Natural killer cell (primary cell): ENCODE data around the gene ATP5F1D. TPM values are rescaled to one million over a fixed set of nuclear protein-coding genes. Genes with fewer than 3 reads are reported as not detected.

Source experiments
- ATAC-seq, 3 donors: fragments of 150-1000 bp in 2 of 3; fragments of 200-7000 bp in 1 of 3; cut with Tn5 transposase; 1 replicate in 1 of 3; 2 replicates in 2 of 3; pipeline ENCODE4 v1.10.0; 2021; ENCODE audit warnings: mild to moderate bottlenecking in 2 of 3, moderate library complexity in 2 of 3
- DNase-seq, 2 donors: peaks; one replicate each; pipeline versions ENCODE4 v3.0.0 to v3.0.0-alpha.2; 2013 to 2021; ENCODE audit warnings: mixed read lengths in 1 of 2
- H3K27ac ChIP-seq: one replicate; pipeline ENCODE4 v1.5.1; 2013; ENCODE audit warnings: mild to moderate bottlenecking, low read length
- H3K27me3 ChIP-seq: one replicate; pipeline ENCODE4 v1.6.1; 2013; ENCODE audit warnings: low read length; ENCODE audit not compliant: control insufficient read depth, insufficient read depth
- H3K36me3 ChIP-seq: one replicate; pipeline ENCODE4 v1.6.1; 2013; ENCODE audit warnings: low read length; ENCODE audit not compliant: control insufficient read depth, insufficient read depth
- H3K4me1 ChIP-seq: one replicate; pipeline ENCODE4 v1.6.1; 2013; ENCODE audit warnings: low read length; ENCODE audit not compliant: control insufficient read depth, insufficient read depth
- H3K4me3 ChIP-seq: one replicate; pipeline ENCODE4 v1.5.1; 2013; ENCODE audit warnings: low read length
- H3K9me3 ChIP-seq: one replicate; pipeline ENCODE4 v1.6.1; 2013; ENCODE audit warnings: low read length; ENCODE audit not compliant: control insufficient read depth, insufficient read depth
- H3K27ac Mint-ChIP-seq, 2 donors: one replicate each; pipeline ENCODE4 v1.8.0; 2022; ENCODE audit warnings: mild to moderate bottlenecking in 2 of 2, mixed read lengths in 2 of 2, moderate library complexity in 1 of 2
- H3K27me3 Mint-ChIP-seq, 2 donors: one replicate each; pipeline ENCODE4 v1.8.0; 2022; ENCODE audit warnings: low read depth in 2 of 2, mixed read lengths in 2 of 2
- H3K36me3 Mint-ChIP-seq: one replicate; pipeline ENCODE4 v1.8.0; 2022; ENCODE audit warnings: mixed read lengths
- H3K4me1 Mint-ChIP-seq, 2 donors: one replicate each; pipeline ENCODE4 v1.8.0; 2022; ENCODE audit warnings: mixed read lengths in 2 of 2
- H3K4me3 Mint-ChIP-seq: one replicate; pipeline ENCODE4 v1.8.0; 2022; ENCODE audit warnings: mild to moderate bottlenecking, moderate library complexity, mixed read lengths
- H3K9me3 Mint-ChIP-seq, 2 donors: one replicate each; pipeline ENCODE4 v1.8.0; 2022; ENCODE audit warnings: mixed read lengths in 2 of 2
- CTCF ChIP-seq: fragments of 200-600 bp; IDR thresholded peaks from one replicate; pipeline ENCODE4 v1.8.0; 2022; ENCODE audit warnings: antibody characterized with exemption
- WGBS: methylation state at CpG from one replicate; pipeline ENCODE4 v1.1.7; 2013; ENCODE audit warnings: missing lambda C conversion rate; ENCODE audit not compliant: insufficient coverage; 5-methylcytosine and 5-hydroxymethylcytosine counted together
- intact Hi-C: fragments of 100-400 bp; cut with micrococcal nuclease; formaldehyde crosslinking; loops from one replicate; pipeline ENCODE4 v1.14.2; 2022
- total RNA-seq, 4 donors: library from RNA; stranded (reverse); fragments of 120-200 nt in 1 of 4; gene quantifications; one replicate each; pipeline versions ENCODE4 v1.2.3 to v1.2.4, GENCODE V29; 2013 to 2022

ATP5F1D gene
- total RNA-seq, 3 donors from 2014 or later (not counting 1 experiment from before 2014, with no cell fraction given) = 88.6 to 119 (median 104) TPM

GRCh38 chr19:1229924-1230782 is 11.4 kb upstream of the ATP5F1D start:
- Histone ChIP-seq H3K4me3 (no peak overlapping the region), H3K9me3 (no peaks in the 10 kb centered on the region), H3K27ac (no peak overlapping the region), H3K4me1 (no peaks in the 10 kb centered on the region), H3K36me3 (peaks cover 15% of the 10 kb centered on the region), H3K27me3 (no peaks in the 10 kb centered on the region)
- Mint-ChIP-seq H3K36me3 (no peaks in the 10 kb centered on the region), H3K4me3 (no peak overlapping the region), H3K4me1 (no peaks in the 10 kb centered on the region), H3K9me3 (no peaks in the 10 kb centered on the region), H3K27me3 (no peaks in the 10 kb centered on the region), H3K27ac (no peak overlapping the region)
- TF ChIP-seq CTCF = no peak
- ATAC-seq (no peak), DNase-seq (no peak)
- intact Hi-C loops = no loop called here
- 95% methylated on average over 61 of the region's 61 CpGs for WGBS

GRCh38 chr19:1230783-1231489 is 10.6 kb upstream of the ATP5F1D start:
- intact Hi-C loops = no loop called here
- DNase-seq = no peak
- Mint-ChIP-seq H3K27ac (no peak overlapping the region), H3K4me3 (no peak overlapping the region), H3K9me3 (no peaks in the 10 kb centered on the region), H3K36me3 (no peaks in the 10 kb centered on the region), H3K4me1 (no peaks in the 10 kb centered on the region), H3K27me3 (no peaks in the 10 kb centered on the region)
- H3K4me1 ChIP-seq = no peaks in the 10 kb centered on the region
- no peak for ATAC-seq
- no peak overlapping the region for H3K27ac ChIP-seq
- H3K36me3 ChIP-seq = peaks cover 12% of the 10 kb centered on the region
- TF ChIP-seq CTCF = no peak
- 90% methylated on average over 32 of the region's 38 CpGs for WGBS
- no peak overlapping the region for H3K4me3 ChIP-seq
- no peaks in the 10 kb centered on the region for H3K27me3 ChIP-seq
- no peaks in the 10 kb centered on the region for H3K9me3 ChIP-seq

GRCh38 chr19:1231729-1232637 is 9.6 kb upstream of the ATP5F1D start:
- DNase-seq = no peak
- no peaks in the 10 kb centered on the region for H3K36me3 Mint-ChIP-seq
- intact Hi-C loops = no loop called here
- H3K4me3 Mint-ChIP-seq = peak overlapping the region; percentile 21
- TF ChIP-seq CTCF = no peak
- no peaks in the 10 kb centered on the region for H3K27me3 Mint-ChIP-seq
- no peaks in the 10 kb centered on the region for H3K9me3 Mint-ChIP-seq
- H3K27ac ChIP-seq = no peak overlapping the region
- H3K9me3 ChIP-seq = no peaks in the 10 kb centered on the region
- no peak overlapping the region for H3K4me3 ChIP-seq
- no peak for ATAC-seq
- no peaks in the 10 kb centered on the region for H3K4me1 Mint-ChIP-seq
- peaks cover 6% of the 10 kb centered on the region for H3K27me3 ChIP-seq
- WGBS = 84% methylated on average over 15 of the region's 15 CpGs
- peaks cover under 1% of the 10 kb centered on the region for H3K4me1 ChIP-seq
- no peak overlapping the region for H3K27ac Mint-ChIP-seq
- peaks cover 5% of the 10 kb centered on the region for H3K36me3 ChIP-seq
